Neural cell (in vitro differentiated cells): Measurements from ENCODE around the gene RIPOR2.

Source experiments
- EZH2 ChIP-seq: fragments of 200-600, 300-800 bp; shearing (Covaris generic), sonication (generic); IDR thresholded peaks from 2 replicates; pipeline ENCODE4 v1.6.1; 2014; ENCODE audit warnings: antibody characterized with exemption, low read length, borderline replicate concordance, mild to moderate bottlenecking; ENCODE audit not compliant: insufficient read depth, poor library complexity, severe bottlenecking
- POLR2AphosphoS5 ChIP-seq: IDR thresholded peaks from 2 replicates; pipeline ENCODE4 v1.6.1; 2012
- RAD21 ChIP-seq: fragments of 450-650 bp; conservative IDR thresholded peaks from 2 replicates; pipeline ENCODE4 v1.6.1; 2014; ENCODE audit warnings: antibody characterized with exemption, mild to moderate bottlenecking, moderate library complexity
- SMC3 ChIP-seq: fragments of 450-650 bp; conservative IDR thresholded peaks from 2 replicates; pipeline ENCODE4 v1.6.1; 2014; ENCODE audit warnings: antibody characterized with exemption, mild to moderate bottlenecking, moderate library complexity; ENCODE audit not compliant: poor library complexity
- TF ChIP-seq, protein P1 (sequence below): fragments of 450-650 bp; IDR thresholded peaks from 2 replicates; pipeline ENCODE4 v1.5.1; 2014; ENCODE audit warnings: antibody characterized with exemption, mild to moderate bottlenecking, moderate library complexity; ENCODE audit not compliant: poor library complexity, severe bottlenecking
- TF ChIP-seq, protein P2 (sequence below): IDR thresholded peaks from 2 replicates; pipeline ENCODE4 v1.6.1; 2012; ENCODE audit warnings: borderline replicate concordance

- TF ChIP-seq, protein P1, sequence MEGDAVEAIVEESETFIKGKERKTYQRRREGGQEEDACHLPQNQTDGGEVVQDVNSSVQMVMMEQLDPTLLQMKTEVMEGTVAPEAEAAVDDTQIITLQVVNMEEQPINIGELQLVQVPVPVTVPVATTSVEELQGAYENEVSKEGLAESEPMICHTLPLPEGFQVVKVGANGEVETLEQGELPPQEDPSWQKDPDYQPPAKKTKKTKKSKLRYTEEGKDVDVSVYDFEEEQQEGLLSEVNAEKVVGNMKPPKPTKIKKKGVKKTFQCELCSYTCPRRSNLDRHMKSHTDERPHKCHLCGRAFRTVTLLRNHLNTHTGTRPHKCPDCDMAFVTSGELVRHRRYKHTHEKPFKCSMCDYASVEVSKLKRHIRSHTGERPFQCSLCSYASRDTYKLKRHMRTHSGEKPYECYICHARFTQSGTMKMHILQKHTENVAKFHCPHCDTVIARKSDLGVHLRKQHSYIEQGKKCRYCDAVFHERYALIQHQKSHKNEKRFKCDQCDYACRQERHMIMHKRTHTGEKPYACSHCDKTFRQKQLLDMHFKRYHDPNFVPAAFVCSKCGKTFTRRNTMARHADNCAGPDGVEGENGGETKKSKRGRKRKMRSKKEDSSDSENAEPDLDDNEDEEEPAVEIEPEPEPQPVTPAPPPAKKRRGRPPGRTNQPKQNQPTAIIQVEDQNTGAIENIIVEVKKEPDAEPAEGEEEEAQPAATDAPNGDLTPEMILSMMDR: no peak
- TF ChIP-seq SMC3 (no peak), POLR2AphosphoS5 (no peak), EZH2 (no peak), RAD21 (no peak)
- TF ChIP-seq, protein P2, sequence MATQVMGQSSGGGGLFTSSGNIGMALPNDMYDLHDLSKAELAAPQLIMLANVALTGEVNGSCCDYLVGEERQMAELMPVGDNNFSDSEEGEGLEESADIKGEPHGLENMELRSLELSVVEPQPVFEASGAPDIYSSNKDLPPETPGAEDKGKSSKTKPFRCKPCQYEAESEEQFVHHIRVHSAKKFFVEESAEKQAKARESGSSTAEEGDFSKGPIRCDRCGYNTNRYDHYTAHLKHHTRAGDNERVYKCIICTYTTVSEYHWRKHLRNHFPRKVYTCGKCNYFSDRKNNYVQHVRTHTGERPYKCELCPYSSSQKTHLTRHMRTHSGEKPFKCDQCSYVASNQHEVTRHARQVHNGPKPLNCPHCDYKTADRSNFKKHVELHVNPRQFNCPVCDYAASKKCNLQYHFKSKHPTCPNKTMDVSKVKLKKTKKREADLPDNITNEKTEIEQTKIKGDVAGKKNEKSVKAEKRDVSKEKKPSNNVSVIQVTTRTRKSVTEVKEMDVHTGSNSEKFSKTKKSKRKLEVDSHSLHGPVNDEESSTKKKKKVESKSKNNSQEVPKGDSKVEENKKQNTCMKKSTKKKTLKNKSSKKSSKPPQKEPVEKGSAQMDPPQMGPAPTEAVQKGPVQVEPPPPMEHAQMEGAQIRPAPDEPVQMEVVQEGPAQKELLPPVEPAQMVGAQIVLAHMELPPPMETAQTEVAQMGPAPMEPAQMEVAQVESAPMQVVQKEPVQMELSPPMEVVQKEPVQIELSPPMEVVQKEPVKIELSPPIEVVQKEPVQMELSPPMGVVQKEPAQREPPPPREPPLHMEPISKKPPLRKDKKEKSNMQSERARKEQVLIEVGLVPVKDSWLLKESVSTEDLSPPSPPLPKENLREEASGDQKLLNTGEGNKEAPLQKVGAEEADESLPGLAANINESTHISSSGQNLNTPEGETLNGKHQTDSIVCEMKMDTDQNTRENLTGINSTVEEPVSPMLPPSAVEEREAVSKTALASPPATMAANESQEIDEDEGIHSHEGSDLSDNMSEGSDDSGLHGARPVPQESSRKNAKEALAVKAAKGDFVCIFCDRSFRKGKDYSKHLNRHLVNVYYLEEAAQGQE: no peak
These were observed 138.1 kb downstream of the RIPOR2 start for GRCh38 chr6:24797596-24798216.
